Fibroblast of mammary gland (primary cell): Measurements from ENCODE around the gene C9.
"Not testable (repeated sequence)": the region's sequence is repeated elsewhere in the genome, so short reads cannot be mapped to it uniquely, and the experiment has no call there.

Source experiments
- DNase-seq: peaks from one replicate; pipeline ENCODE4 v3.0.0-alpha.2; 2010; ENCODE audit warnings: low read depth
- H3K4me3 ChIP-seq: 2 replicates; pipeline ENCODE4 v1.5.1; 2011; ENCODE audit warnings: low read depth, mild to moderate bottlenecking, low read length, moderate library complexity; ENCODE audit not compliant: control insufficient read depth
- CTCF ChIP-seq: conservative IDR thresholded peaks from 2 replicates; pipeline ENCODE4 v1.5.1; 2011; ENCODE audit warnings: low read depth, low read length, inconsistent platforms; ENCODE audit not compliant: control insufficient read depth, insufficient read depth

The C9 gene

DNA sequence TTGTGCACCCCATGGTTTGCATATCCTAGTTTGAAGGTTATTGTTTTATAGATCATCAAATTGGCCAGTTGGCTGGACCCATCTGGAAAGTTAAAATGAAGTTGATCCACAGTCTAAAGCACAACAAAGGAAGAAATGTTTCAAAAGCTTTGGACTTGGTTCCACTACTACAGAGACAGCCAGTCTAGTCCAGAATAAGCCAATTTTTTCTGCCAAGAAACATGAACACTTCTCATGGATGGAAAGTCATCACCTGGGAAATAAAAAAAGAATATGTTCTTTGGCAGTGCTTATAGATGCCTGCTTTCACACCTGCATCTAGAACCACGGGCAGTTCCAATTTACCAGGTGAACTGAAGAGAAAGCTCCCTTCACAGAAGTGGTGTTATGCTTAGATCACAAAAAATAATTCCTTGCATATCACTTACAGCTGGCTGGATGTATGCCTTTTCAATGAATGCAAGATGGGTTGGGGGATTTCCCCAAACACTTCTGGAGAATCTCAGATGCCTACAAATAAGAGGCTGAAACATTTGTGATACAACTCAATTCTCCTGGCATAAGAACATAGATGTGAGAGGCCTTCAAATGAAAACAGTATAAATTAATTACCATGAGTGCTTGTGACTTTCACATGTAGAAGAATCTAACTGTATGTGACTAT, 26.9 kb downstream of the C9 start:
- DNase-seq = no peak
- no peak for TF ChIP-seq CTCF
- H3K4me3 ChIP-seq = no peak overlapping the region

- not testable (repeated sequence) for DNase-seq, H3K4me3 ChIP-seq
These were observed 30.0 kb downstream of the C9 start for GRCh38 chr5:39334296-39334695.

DNA sequence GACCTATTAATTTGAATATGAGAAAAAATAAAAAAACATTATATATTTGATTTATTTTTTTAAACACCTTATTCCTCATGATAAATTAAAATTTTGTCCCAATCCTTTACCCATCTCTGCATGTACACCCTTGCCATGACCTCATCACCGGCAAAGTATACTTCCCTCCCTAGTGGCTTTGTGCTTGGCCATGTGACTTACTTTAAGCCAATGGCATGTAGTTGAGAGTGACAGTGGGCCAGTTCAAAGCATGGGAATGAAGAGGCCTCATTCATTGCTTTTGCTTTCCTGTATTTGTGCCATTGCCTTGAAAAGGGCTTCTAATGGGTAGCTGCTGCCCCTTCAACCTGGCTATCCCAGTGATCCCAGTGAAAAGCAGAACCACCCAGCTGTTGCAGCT, 31.2 kb downstream of the C9 start:
- DNase-seq = no peak
- no peak overlapping the region for H3K4me3 ChIP-seq
- TF ChIP-seq CTCF = no peak

GRCh38 chr5:39331861-39332381, 32.4 kb downstream of the C9 start:
- no peak overlapping the region for H3K4me3 ChIP-seq
- TF ChIP-seq CTCF = no peak
- DNase-seq = peak; percentile 80

- no peak for DNase-seq
These were observed 35.6 kb downstream of the C9 start for GRCh38 chr5:39328731-39329130.

GRCh38 chr5:39323542-39323941, 40.8 kb downstream of the C9 start:
- no peak for DNase-seq
- H3K4me3 ChIP-seq = no peak overlapping the region
- no peak for TF ChIP-seq CTCF

More at GRCh38 chr5:39328731-39329130, 35.6 kb downstream of the C9 start:
- no peak overlapping the region for H3K4me3 ChIP-seq
- no peak for TF ChIP-seq CTCF

- no peak for TF ChIP-seq CTCF
- no peak overlapping the region for H3K4me3 ChIP-seq
- no peak for DNase-seq
These were observed 44.9 kb downstream of the C9 start for GRCh38 chr5:39319395-39319794.

DNA sequence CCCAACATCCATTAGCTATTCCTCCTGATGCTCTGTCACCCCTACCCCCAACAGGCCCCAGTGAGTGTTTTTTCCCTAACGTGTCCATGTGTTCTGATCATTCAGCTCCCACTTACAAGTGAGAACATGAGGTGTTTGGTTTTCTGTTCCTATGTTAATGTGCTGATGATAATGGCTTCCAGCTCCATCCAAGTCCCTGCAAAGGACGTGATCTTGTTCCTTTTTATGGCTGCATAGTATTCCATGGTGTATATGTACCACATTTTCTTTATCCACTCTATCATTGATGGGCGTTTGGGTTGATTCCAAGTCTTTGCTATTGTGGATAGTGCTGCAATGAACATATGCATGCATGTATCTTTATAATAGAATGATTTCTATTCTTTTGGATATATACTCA, 47.8 kb downstream of the C9 start:
- DNase-seq, H3K4me3 ChIP-seq: not testable (repeated sequence)
